Measurements from ENCODE around the gene HSPA8. TPM values are rescaled to one million over a fixed set of nuclear protein-coding genes. Genes with fewer than 3 reads are reported as not detected.

Gene HSPA8
- total RNA-seq, 2 experiments from 2014 or later = 2,378 to 2,407 TPM

DNA sequence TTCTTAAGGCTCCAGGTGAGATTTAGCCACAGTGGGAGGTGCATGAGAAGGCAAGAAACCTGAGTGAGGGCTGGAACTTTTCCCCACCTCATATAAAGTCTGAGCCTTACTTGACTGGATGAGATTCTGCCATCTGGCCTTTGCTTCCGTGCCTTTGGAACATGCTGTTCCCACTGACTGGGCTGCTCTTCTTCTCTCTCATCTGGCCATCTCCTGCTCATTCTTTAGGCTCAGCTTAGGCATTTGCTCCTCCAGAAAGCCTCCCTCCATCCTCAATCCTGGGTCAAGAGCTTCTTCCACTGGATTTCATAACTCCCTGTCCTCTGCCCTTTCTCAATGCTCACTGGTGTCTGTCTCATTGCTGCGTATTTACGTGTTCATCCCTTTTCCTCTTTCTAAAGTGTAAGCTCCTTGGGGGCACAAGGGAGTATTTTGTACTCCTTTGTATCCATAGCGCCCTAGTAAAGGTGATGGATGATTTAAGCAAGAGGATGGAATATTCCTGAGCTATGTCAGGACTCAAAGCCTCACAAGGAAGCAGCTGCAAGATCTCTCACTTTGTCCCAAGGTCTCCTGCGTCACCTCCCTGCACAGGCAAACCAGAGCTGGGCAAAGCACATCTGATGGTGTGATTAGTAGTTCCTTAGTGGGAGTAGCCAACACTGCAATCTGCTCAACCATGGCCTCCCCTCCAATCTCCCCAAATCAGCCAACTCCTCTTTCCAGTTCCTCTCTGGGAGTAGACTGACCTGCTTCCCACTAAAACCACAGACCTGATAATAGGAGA, 15.3 kb downstream of the HSPA8 start:
- Mint-ChIP-seq H3K36me3 (no peaks in the 10 kb centered on the region), H3K9me3 (no peaks in the 10 kb centered on the region), H3K4me3 (no peak overlapping the region), H3K27ac (no peak overlapping the region), H3K4me1 (ENCODE audit: low read depth) (no peaks in the 10 kb centered on the region), H3K27me3 (no peaks in the 10 kb centered on the region)
- intact Hi-C loops (cut with micrococcal nuclease) = no loop called here
- no peak for DNase-seq
- POLR2A ChIA-PET = interaction anchor here (2.0 kb wide), 1 partner anchor 10 kb away, joined by 5 read pairs; no protein-coding TSS in a partner anchor
- CTCF ChIA-PET = interaction anchor here (0.6 to 4.2 kb wide), 4 partner anchors 8 to 200 kb away, joined by 3 to 19 read pairs (median 3); no protein-coding TSS in a partner anchor

DNA sequence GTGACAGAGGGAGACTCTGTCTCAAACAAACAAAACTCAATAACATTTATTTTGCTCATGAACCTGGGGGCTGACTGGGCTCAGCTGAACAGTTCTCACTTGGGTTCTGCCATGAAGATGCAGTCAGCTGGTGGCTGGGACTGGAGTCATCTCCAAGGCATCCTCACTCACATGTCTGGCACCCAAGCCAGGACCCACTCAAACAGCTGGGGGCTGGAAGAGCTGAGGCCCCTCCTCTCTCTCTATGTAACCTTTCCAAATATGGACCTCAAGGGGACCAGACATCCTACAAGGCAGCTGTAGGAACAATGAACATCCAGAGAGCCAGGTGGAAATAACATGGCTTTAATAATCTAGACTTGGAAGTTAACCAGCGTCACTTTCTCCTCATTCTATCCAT, 16.8 kb downstream of the HSPA8 start:
- Mint-ChIP-seq H3K9me3 (no peaks in the 10 kb centered on the region), H3K36me3 (no peaks in the 10 kb centered on the region), H3K27me3 (no peaks in the 10 kb centered on the region), H3K4me1 (ENCODE audit: low read depth) (no peaks in the 10 kb centered on the region), H3K4me3 (no peak overlapping the region), H3K27ac (no peak overlapping the region)
- intact Hi-C loops (cut with micrococcal nuclease) = no loop called here
- ChIA-PET CTCF (interaction anchor here (0.9 to 2.8 kb wide), 2 partner anchors 9 to 22 kb away, joined by 4 to 9 read pairs; no protein-coding TSS in a partner anchor), POLR2A (interaction anchor here (1.1 kb wide), 1 partner anchor 9 kb away, joined by 4 read pairs; no protein-coding TSS in a partner anchor)
- DNase-seq = no peak

DNA sequence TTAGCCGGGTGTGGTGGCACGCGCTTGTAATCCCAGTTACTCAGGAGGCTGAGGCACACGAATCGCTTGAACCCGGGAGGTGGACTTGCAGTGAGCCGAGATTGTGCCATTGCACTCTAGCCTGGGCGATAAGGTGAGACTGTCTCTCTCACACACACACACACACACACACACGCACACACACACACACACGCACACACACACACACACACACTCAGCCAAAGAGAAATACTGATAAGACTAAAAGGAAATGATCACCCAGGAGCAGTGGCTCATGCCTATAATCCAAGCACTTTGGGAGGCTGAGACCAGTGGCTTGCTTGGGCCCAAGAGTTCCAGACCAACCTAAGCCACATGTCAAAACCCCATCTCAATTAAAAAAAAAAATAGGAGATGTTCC, 20.8 kb downstream of the HSPA8 start:
- intact Hi-C loops (cut with micrococcal nuclease) = no loop called here
- DNase-seq = no peak
- no peaks in the 10 kb centered on the region for H3K4me1 Mint-ChIP-seq (ENCODE audit: low read depth)
- H3K27me3 Mint-ChIP-seq = no peaks in the 10 kb centered on the region
- CTCF ChIA-PET = no interaction called here
- no peaks in the 10 kb centered on the region for H3K36me3 Mint-ChIP-seq
- no peak overlapping the region for H3K27ac Mint-ChIP-seq
- no peaks in the 10 kb centered on the region for H3K9me3 Mint-ChIP-seq
- POLR2A ChIA-PET = no interaction called here
- H3K4me3 Mint-ChIP-seq = no peak overlapping the region

DNA sequence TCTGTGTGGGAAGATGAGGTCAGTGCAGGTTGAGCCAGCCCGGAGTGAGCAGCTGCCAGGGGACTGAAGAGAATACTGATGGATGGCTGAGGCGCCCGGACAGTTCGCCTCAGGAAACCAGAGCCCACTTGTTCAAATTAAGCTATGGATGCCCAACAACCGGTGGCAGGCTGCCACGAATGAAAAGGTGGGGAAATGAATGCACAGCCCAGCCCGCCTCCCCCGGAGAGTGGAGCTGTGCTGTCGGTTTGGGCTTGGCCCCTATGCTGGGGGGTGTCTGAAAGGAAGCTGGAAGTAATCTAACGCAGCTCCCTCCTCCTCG, 21.9 kb downstream of the HSPA8 start:
- no peak for DNase-seq
- ChIA-PET CTCF (interaction anchor here (1.0 kb wide), 1 partner anchor 14 kb away, joined by 4 read pairs; no protein-coding TSS in a partner anchor), POLR2A (no interaction called here)
- intact Hi-C loops (cut with micrococcal nuclease) = no loop called here
- H3K4me1 Mint-ChIP-seq (ENCODE audit: low read depth) = no peaks in the 10 kb centered on the region
- no peaks in the 10 kb centered on the region for H3K36me3 Mint-ChIP-seq
- H3K4me3 Mint-ChIP-seq = no peak overlapping the region
- H3K27ac Mint-ChIP-seq = no peak overlapping the region
- no peaks in the 10 kb centered on the region for H3K27me3 Mint-ChIP-seq
- H3K9me3 Mint-ChIP-seq = no peaks in the 10 kb centered on the region

DNA sequence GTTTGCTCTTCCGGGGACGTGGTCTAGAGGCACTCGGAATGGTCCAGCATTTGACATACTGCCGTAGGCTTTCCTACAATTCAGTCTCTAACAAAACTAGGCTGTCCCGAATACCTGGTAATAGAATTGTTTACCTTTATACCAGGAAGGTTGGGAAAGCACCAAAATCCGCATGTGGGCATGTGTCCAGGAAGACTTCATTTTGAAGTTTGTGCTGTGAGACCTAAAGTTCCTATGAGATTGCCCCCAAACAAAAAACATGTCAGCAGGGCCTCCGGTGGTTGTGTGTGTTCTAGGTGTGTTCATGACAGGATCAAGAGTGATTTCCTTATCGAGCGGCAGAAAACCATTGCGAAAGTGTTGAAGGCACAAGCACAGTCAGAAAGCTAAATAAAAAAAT, 26.1 kb downstream of the HSPA8 start:
- H3K27ac Mint-ChIP-seq = no peak overlapping the region

DNA sequence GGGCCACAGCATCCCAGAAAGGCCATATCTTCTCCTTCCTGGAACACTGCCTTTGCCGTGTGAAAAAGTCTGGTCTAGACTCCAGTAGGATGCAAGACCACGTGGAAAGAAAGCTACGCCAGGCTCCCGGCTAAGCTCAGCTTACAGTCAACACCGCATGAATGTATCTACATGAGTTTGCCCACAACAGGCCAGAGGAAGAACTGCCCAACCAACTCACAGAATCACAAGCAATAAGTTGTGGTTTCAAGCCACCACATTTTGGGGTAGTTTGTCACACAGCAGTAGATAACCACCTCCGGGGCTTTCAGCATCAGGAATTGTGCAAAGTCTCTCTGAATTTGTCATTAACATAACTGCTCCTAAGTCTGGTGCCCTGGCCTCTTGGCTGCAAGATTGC, 27.3 kb downstream of the HSPA8 start:
- no peaks in the 10 kb centered on the region for H3K4me1 Mint-ChIP-seq (ENCODE audit: low read depth)
- no peaks in the 10 kb centered on the region for H3K36me3 Mint-ChIP-seq
- H3K4me3 Mint-ChIP-seq = no peak overlapping the region
- intact Hi-C loops (cut with micrococcal nuclease) = no loop called here
- no peaks in the 10 kb centered on the region for H3K27me3 Mint-ChIP-seq
- ChIA-PET POLR2A (interaction anchor here (0.5 to 1.5 kb wide), 2 partner anchors 18 to 183 kb away, joined by 3 to 5 read pairs; no protein-coding TSS in a partner anchor), CTCF (interaction anchor here (1.1 to 2.7 kb wide), 3 partner anchors 14 to 420 kb away, joined by 3 to 10 read pairs (median 7); no protein-coding TSS in a partner anchor)
- no peak for DNase-seq
- no peaks in the 10 kb centered on the region for H3K9me3 Mint-ChIP-seq
- H3K27ac Mint-ChIP-seq = no peak overlapping the region

More for the DNA sequence above, 26.1 kb downstream of the HSPA8 start:
- DNase-seq = no peak
- H3K9me3 Mint-ChIP-seq = no peaks in the 10 kb centered on the region
- H3K36me3 Mint-ChIP-seq = no peaks in the 10 kb centered on the region
- H3K4me3 Mint-ChIP-seq = no peak overlapping the region
- H3K27me3 Mint-ChIP-seq = no peaks in the 10 kb centered on the region
- ChIA-PET CTCF (no interaction called here), POLR2A (no interaction called here)
- intact Hi-C loops (cut with micrococcal nuclease) = no loop called here
- no peaks in the 10 kb centered on the region for H3K4me1 Mint-ChIP-seq (ENCODE audit: low read depth)

DNA sequence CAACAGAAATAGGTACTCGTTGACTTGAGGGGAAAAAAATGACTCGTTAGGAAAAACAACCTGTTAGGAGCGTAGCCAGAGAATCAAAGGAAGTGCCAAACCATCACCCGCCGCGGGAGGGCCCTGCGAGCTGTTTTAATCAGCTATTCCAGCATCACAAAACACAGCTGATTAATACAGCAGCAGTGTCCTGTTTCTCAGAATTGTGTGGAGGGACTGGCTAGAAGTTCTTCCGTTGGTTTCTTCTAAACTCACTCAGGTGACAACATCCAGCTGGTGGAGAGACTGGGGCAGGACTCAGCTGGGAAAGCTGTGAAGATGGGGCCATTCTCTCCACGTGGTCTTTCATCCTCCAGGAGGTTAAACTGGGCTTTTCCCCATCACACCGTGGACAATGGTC, 28.0 kb downstream of the HSPA8 start:
- ChIA-PET CTCF (interaction anchor here (0.6 to 2.7 kb wide), 7 partner anchors 11 to 419 kb away, joined by 3 to 10 read pairs (median 3); no protein-coding TSS in a partner anchor), POLR2A (interaction anchor here (0.5 to 1.5 kb wide), 3 partner anchors 15 to 183 kb away, joined by 3 to 5 read pairs (median 3); no protein-coding TSS in a partner anchor)
- Mint-ChIP-seq H3K9me3 (no peaks in the 10 kb centered on the region), H3K4me1 (ENCODE audit: low read depth) (no peaks in the 10 kb centered on the region), H3K27ac (no peak overlapping the region), H3K4me3 (no peak overlapping the region), H3K27me3 (no peaks in the 10 kb centered on the region), H3K36me3 (no peaks in the 10 kb centered on the region)
- peak; percentile 43 for DNase-seq
- intact Hi-C loops (cut with micrococcal nuclease) = no loop called here

DNA sequence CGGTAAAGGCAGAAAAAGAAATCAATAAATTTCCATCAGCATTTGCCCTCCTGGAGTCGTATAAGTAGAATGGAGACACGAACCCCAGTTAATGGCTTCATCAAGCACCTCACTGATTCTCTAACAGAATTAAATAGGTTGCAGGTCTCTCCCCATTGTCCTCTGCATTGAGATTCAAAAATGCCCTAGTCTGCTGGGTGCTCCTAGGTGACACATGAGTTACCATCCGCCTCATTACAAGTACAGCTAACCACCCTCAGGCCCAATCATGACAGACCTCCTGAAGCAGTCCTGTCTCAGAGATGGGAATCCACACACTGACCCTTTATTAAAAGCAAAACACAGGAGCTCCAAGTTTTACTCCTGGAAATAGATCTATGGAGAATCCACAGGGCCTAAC, 31.4 kb downstream of the HSPA8 start:
- H3K27me3 Mint-ChIP-seq = no peaks in the 10 kb centered on the region
- no peaks in the 10 kb centered on the region for H3K4me1 Mint-ChIP-seq (ENCODE audit: low read depth)
- no peak overlapping the region for H3K4me3 Mint-ChIP-seq
- no peak for DNase-seq
- no peaks in the 10 kb centered on the region for H3K36me3 Mint-ChIP-seq
- no peaks in the 10 kb centered on the region for H3K9me3 Mint-ChIP-seq
- POLR2A ChIA-PET = no interaction called here
- CTCF ChIA-PET = interaction anchor here (1.2 to 1.9 kb wide), 4 partner anchors 10 to 205 kb away, joined by 3 to 8 read pairs (median 6); no protein-coding TSS in a partner anchor
- intact Hi-C loops (cut with micrococcal nuclease) = no loop called here
- H3K27ac Mint-ChIP-seq = no peak overlapping the region

DNA sequence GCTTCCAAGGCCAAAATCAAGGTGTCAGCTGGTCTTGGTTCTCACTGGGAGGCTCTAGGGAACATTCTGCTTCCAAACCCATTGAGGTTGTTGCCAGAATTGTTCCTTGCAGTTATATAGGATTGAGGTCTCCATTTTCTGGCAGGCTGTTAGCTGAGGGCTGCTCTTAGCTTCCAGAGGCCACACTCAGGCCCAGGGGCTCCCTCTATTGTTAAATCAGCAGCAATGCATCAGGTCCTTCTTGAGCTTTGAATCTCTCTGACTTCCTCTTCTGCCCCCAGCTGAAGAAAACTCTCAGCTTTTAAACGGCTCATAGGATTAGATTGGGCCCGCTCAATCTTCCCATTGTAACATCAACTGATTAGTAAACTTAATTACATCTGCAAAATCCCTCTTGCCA, 41.0 kb downstream of the HSPA8 start:
- ChIA-PET POLR2A (no interaction called here), CTCF (interaction anchor here (0.6 to 9.3 kb wide), 41 partner anchors 8 to 555 kb away, joined by 3 to 372 read pairs (median 5); partner anchors contain the start of gene JHY)
- H3K36me3 Mint-ChIP-seq = no peaks in the 10 kb centered on the region
- H3K4me3 Mint-ChIP-seq = no peak overlapping the region
- H3K27ac Mint-ChIP-seq = no peak overlapping the region
- peaks cover 5% of the 10 kb centered on the region for H3K4me1 Mint-ChIP-seq (ENCODE audit: low read depth)
- H3K9me3 Mint-ChIP-seq = no peaks in the 10 kb centered on the region
- intact Hi-C loops (cut with micrococcal nuclease) = loop anchor here (5.0 to 10.0 kb wide), 3 partner anchors 39 to 386 kb away; partner anchors contain the start of gene BSX
- DNase-seq = peak; percentile 34
- peaks cover 3% of the 10 kb centered on the region for H3K27me3 Mint-ChIP-seq

DNA sequence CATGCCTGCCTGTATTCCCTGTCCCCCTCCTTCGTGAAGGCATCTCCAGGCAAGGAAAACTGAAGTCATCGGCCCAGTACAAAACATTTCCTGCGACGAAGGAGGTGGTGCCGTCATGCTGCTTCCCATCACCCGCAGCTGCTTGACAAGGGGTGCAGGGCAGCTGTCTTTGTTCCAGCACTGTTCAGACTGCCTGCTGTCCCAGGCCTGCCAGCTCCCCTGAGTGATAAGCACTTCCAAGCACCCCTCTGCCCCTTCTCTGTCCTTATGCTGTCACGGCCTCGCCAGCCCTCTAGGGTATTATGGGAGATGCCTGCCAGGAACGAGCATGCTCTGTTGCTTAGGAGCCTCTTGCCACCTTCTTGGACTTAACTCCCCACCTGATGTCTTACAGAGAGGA, 43.2 kb downstream of the HSPA8 start:
- H3K9me3 Mint-ChIP-seq = no peaks in the 10 kb centered on the region
- no peaks in the 10 kb centered on the region for H3K36me3 Mint-ChIP-seq
- ChIA-PET CTCF (interaction anchor here (9.3 kb wide), 1 partner anchor 154 kb away, joined by 372 read pairs; no protein-coding TSS in a partner anchor), POLR2A (no interaction called here)
- H3K4me1 Mint-ChIP-seq (ENCODE audit: low read depth) = peaks cover 5% of the 10 kb centered on the region
- no peak for DNase-seq
- H3K27ac Mint-ChIP-seq = no peak overlapping the region
- H3K27me3 Mint-ChIP-seq = peaks cover 7% of the 10 kb centered on the region
- H3K4me3 Mint-ChIP-seq = no peak overlapping the region
- intact Hi-C loops (cut with micrococcal nuclease) = no loop called here

DNA sequence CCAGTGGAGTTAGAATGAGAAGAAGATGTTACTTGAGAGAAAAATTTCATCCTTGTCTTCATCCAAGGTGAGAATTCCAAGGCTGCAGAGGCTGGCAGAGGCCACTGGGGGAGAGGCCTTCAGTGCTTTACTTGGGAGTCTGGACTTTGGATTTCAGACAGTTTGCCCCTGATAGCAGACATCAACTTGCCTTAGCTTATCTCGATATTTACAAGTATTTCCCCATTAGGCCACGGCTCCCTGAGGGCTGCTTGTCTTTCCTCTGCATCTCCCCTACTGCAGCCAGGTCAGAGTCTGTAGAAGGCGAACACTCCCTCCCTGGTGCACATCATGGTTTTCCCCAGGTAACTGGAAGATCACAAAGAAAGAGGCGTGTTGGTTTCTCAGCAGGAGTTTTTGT, 50.4 kb downstream of the HSPA8 start:
- H3K27ac Mint-ChIP-seq = no peak overlapping the region
- H3K4me1 Mint-ChIP-seq (ENCODE audit: low read depth) = no peaks in the 10 kb centered on the region
- no peak overlapping the region for H3K4me3 Mint-ChIP-seq
- POLR2A ChIA-PET = no interaction called here
- H3K36me3 Mint-ChIP-seq = no peaks in the 10 kb centered on the region
- CTCF ChIA-PET = interaction anchor here (1.2 to 1.3 kb wide), 3 partner anchors 9 to 148 kb away, joined by 3 to 8 read pairs (median 3); no protein-coding TSS in a partner anchor
- no peaks in the 10 kb centered on the region for H3K9me3 Mint-ChIP-seq
- peaks cover 7% of the 10 kb centered on the region for H3K27me3 Mint-ChIP-seq
- intact Hi-C loops (cut with micrococcal nuclease) = no loop called here
- DNase-seq = no peak
